GM23338 (cell line): Measurements from ENCODE around the gene PDHB. TPM values are rescaled to one million over a fixed set of nuclear protein-coding genes. Genes with fewer than 3 reads are reported as not detected.

Experiments used
- ATAC-seq: fragments of 200-7000 bp; cut with Tn5 transposase; 3 replicates; pipeline ENCODE4 v1.9.1; 2020
- DNase-seq: peaks from one replicate; pipeline ENCODE4 v3.0.0-alpha.2; 2015; ENCODE audit warnings: low spot score
- H2AFZ ChIP-seq: fragments of 200-600 bp; sonication (generic); 2 replicates; pipeline ENCODE4 v1.8.0; 2016; ENCODE audit warnings: antibody characterized with exemption, mild to moderate bottlenecking, moderate library complexity
- H3F3A ChIP-seq: fragments of 200-600 bp; sonication (generic); replicated peaks from 2 replicates; pipeline ENCODE4 v1.8.0; 2017; ENCODE audit warnings: antibody characterized with exemption, mixed run types, low read depth
- H3K27ac ChIP-seq: fragments of 200-600 bp; sonication (generic); 2 replicates; pipeline ENCODE4 v1.6.1; 2016; ENCODE audit warnings: low read depth
- H3K27me3 ChIP-seq: fragments of 200-600 bp; sonication (generic); 2 replicates; pipeline ENCODE4 v1.8.0; 2016; ENCODE audit warnings: mild to moderate bottlenecking, mixed run types, moderate library complexity; ENCODE audit not compliant: insufficient read depth
- H3K36me3 ChIP-seq: fragments of 200-600 bp; sonication (generic); 2 replicates; pipeline ENCODE4 v1.8.0; 2016; ENCODE audit warnings: mild to moderate bottlenecking; ENCODE audit not compliant: insufficient read depth
- H3K4me1 ChIP-seq: fragments of 200-600 bp; sonication (generic); 2 replicates; pipeline ENCODE4 v1.8.0; 2016; ENCODE audit warnings: mild to moderate bottlenecking, moderate library complexity; ENCODE audit not compliant: insufficient read depth
- H3K4me2 ChIP-seq: fragments of 200-600 bp; sonication (generic); 2 replicates; pipeline ENCODE4 v1.7.1; 2017; ENCODE audit warnings: mixed run types
- H3K4me3 ChIP-seq: fragments of 200-600 bp; sonication (generic); 2 replicates; pipeline ENCODE4 v1.6.1; 2016; ENCODE audit warnings: mixed run types
- H3K79me2 ChIP-seq: fragments of 200-600 bp; sonication (generic); replicated peaks from 2 replicates; pipeline ENCODE4 v1.8.0; 2017; ENCODE audit warnings: mild to moderate bottlenecking; ENCODE audit not compliant: insufficient read depth
- H3K9me2 ChIP-seq: fragments of 200-600 bp; sonication (generic); 2 replicates; pipeline ENCODE4 v1.8.0; 2017; ENCODE audit not compliant: insufficient read depth
- H4K20me1 ChIP-seq: fragments of 200-600 bp; sonication (generic); replicated peaks from 2 replicates; pipeline ENCODE4 v1.8.0; 2017; ENCODE audit warnings: mild to moderate bottlenecking; ENCODE audit not compliant: insufficient read depth
- H3K27ac Mint-ChIP-seq: 2 replicates; pipeline ENCODE4 v1.8.0; 2020; ENCODE audit warnings: inconsistent platforms, mild to moderate bottlenecking, moderate library complexity, mixed read lengths
- H3K27me3 Mint-ChIP-seq: 3 replicates; pipeline ENCODE4 v1.8.0; 2022; ENCODE audit warnings: low read depth, mild to moderate bottlenecking, moderate library complexity, mixed read lengths, inconsistent platforms; ENCODE audit not compliant: insufficient read depth, poor library complexity
- H3K36me3 Mint-ChIP-seq: 3 replicates; pipeline ENCODE4 v1.8.0; 2021; ENCODE audit warnings: low read depth, mild to moderate bottlenecking, inconsistent platforms, moderate library complexity, mixed read lengths
- H3K4me1 Mint-ChIP-seq: 3 replicates; pipeline ENCODE4 v1.8.0; 2020; ENCODE audit warnings: mild to moderate bottlenecking, inconsistent platforms, mixed read lengths
- H3K4me3 Mint-ChIP-seq: 3 replicates; pipeline ENCODE4 v1.8.0; 2021; ENCODE audit warnings: moderate library complexity, mild to moderate bottlenecking, inconsistent platforms, mixed read lengths
- H3K9me3 Mint-ChIP-seq: 3 replicates; pipeline ENCODE4 v1.8.0; 2020; ENCODE audit warnings: moderate library complexity, mild to moderate bottlenecking, inconsistent platforms, mixed read lengths
- ETS1 ChIP-seq: IDR thresholded peaks from 2 replicates; pipeline ENCODE4 v1.6.1; 2016; ENCODE audit warnings: antibody characterized with exemption
- EZH2 ChIP-seq: fragments of 200-600 bp; sonication (generic); IDR thresholded peaks from one replicate; pipeline ENCODE4 v1.8.0; 2017; ENCODE audit warnings: antibody characterized with exemption, mild to moderate bottlenecking, low read depth; ENCODE audit not compliant: unreplicated experiment
- EZH2phosphoT487 ChIP-seq: fragments of 200-600 bp; sonication (generic); IDR thresholded peaks from one replicate; pipeline ENCODE4 v1.8.1; 2018; ENCODE audit warnings: antibody characterized with exemption; ENCODE audit not compliant: unreplicated experiment
- JUNB ChIP-seq: IDR thresholded peaks from one replicate; pipeline ENCODE4 v1.6.1; 2016; ENCODE audit warnings: antibody characterized with exemption; ENCODE audit not compliant: unreplicated experiment
- NANOG ChIP-seq: IDR thresholded peaks from 2 replicates; pipeline ENCODE4 v1.6.1; 2016; ENCODE audit warnings: antibody characterized with exemption, borderline replicate concordance
- ZNF462 ChIP-seq: fragments of 250-450 bp; sonication (Bioruptor Pico); IDR thresholded peaks from 2 replicates; pipeline ENCODE4 v1.5.0; 2020; ENCODE audit warnings: mild to moderate bottlenecking, moderate library complexity
- polyA plus RNA-seq: library from polyadenylated mRNA; unstranded; fragments of >200 nt; fragmentation: Nextera tagmentation; extraction: Ambion mirVana; gene quantifications from 2 replicates; pipeline ENCODE4 v1.2.1, GENCODE V29; 2016
- total RNA-seq: library from RNA; depleted of rRNA; stranded (reverse); fragments of >200 nt; shearing (Covaris generic); gene quantifications from 2 replicates; pipeline ENCODE4 v1.2.3, GENCODE V29; 2014
- TF ChIP-seq, protein P1 (sequence below): IDR thresholded peaks from one replicate; pipeline ENCODE4 v1.6.1; 2018; ENCODE audit warnings: antibody characterized with exemption; ENCODE audit not compliant: unreplicated experiment
- TF ChIP-seq, protein P2 (sequence below), 2 experiments: fragments of 200-600 bp in 1 of 2; sonication (generic) in 1 of 2; conservative IDR thresholded peaks; 2 replicates each; pipeline versions ENCODE4 v1.5.1 to v1.6.1; 2016 to 2017; ENCODE audit warnings: antibody characterized with exemption in 2 of 2, low read depth in 2 of 2, mild to moderate bottlenecking in 2 of 2, moderate library complexity in 1 of 2

PDHB gene
- total and polyA plus RNA-seq, 2 experiments from 2014 or later = 172 to 222 TPM

GRCh38 chr3:58421004-58421403, 12.6 kb downstream of the PDHB start (continued):
- TF ChIP-seq, protein P1, sequence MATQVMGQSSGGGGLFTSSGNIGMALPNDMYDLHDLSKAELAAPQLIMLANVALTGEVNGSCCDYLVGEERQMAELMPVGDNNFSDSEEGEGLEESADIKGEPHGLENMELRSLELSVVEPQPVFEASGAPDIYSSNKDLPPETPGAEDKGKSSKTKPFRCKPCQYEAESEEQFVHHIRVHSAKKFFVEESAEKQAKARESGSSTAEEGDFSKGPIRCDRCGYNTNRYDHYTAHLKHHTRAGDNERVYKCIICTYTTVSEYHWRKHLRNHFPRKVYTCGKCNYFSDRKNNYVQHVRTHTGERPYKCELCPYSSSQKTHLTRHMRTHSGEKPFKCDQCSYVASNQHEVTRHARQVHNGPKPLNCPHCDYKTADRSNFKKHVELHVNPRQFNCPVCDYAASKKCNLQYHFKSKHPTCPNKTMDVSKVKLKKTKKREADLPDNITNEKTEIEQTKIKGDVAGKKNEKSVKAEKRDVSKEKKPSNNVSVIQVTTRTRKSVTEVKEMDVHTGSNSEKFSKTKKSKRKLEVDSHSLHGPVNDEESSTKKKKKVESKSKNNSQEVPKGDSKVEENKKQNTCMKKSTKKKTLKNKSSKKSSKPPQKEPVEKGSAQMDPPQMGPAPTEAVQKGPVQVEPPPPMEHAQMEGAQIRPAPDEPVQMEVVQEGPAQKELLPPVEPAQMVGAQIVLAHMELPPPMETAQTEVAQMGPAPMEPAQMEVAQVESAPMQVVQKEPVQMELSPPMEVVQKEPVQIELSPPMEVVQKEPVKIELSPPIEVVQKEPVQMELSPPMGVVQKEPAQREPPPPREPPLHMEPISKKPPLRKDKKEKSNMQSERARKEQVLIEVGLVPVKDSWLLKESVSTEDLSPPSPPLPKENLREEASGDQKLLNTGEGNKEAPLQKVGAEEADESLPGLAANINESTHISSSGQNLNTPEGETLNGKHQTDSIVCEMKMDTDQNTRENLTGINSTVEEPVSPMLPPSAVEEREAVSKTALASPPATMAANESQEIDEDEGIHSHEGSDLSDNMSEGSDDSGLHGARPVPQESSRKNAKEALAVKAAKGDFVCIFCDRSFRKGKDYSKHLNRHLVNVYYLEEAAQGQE = no peak
- TF ChIP-seq, protein P2, sequence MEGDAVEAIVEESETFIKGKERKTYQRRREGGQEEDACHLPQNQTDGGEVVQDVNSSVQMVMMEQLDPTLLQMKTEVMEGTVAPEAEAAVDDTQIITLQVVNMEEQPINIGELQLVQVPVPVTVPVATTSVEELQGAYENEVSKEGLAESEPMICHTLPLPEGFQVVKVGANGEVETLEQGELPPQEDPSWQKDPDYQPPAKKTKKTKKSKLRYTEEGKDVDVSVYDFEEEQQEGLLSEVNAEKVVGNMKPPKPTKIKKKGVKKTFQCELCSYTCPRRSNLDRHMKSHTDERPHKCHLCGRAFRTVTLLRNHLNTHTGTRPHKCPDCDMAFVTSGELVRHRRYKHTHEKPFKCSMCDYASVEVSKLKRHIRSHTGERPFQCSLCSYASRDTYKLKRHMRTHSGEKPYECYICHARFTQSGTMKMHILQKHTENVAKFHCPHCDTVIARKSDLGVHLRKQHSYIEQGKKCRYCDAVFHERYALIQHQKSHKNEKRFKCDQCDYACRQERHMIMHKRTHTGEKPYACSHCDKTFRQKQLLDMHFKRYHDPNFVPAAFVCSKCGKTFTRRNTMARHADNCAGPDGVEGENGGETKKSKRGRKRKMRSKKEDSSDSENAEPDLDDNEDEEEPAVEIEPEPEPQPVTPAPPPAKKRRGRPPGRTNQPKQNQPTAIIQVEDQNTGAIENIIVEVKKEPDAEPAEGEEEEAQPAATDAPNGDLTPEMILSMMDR (conservative IDR thresholded peaks at IDR 0.05; ENCODE audit: low read depth in 2 of 2) = no peak
- TF ChIP-seq NANOG (no peak), ETS1 (no peak)

- H3K4me3 ChIP-seq = no peak overlapping the region
- no peak overlapping the region for H2AFZ ChIP-seq
- H3K36me3 Mint-ChIP-seq = peaks cover 12% of the 10 kb centered on the region
- H3K4me2 ChIP-seq = no peak overlapping the region
- H3K27ac ChIP-seq = peak overlapping the region; percentile 53; the same call in 1 of the 2 replicates
- no peaks in the 10 kb centered on the region for H3K27me3 ChIP-seq
- H3K27me3 Mint-ChIP-seq = peaks cover 6% of the 10 kb centered on the region
- no peaks in the 10 kb centered on the region for H3K9me2 ChIP-seq
- TF ChIP-seq ZNF462 (CRISPR knock-in tag) (no peak), JUNB (no peak), EZH2 (no peak), EZH2phosphoT487 (no peak)
- ATAC-seq (no peak), DNase-seq (no peak)
- peaks cover 3% of the 10 kb centered on the region for H3F3A ChIP-seq
- 0 out of 2 replicates have a peak, but pooled peaks cover 10% of the 10 kb centered on the region for H3K36me3 ChIP-seq
- H3K9me3 Mint-ChIP-seq = no peaks in the 10 kb centered on the region
- no peaks in the 10 kb centered on the region; the same call in none of the 2 replicates for H4K20me1 ChIP-seq
- no peaks in the 10 kb centered on the region for H3K79me2 ChIP-seq
- no peak overlapping the region for H3K27ac Mint-ChIP-seq
- no peak overlapping the region for H3K4me3 Mint-ChIP-seq
- H3K4me1 Mint-ChIP-seq = peaks cover 6% of the 10 kb centered on the region
- no peaks in the 10 kb centered on the region; the same call in 1 of the 2 replicates for H3K4me1 ChIP-seq
Observed at GRCh38 chr3:58419780-58420507, 13.7 kb downstream of the PDHB start.
